ENCODE measurements around the gene RAI14.

RAI14 gene

GRCh38 chr5:34854459-34855174 is 198.5 kb downstream of the RAI14 start:
- H4K20me1 ChIP-seq (ENCODE audit: insufficient read depth, low read length): no peaks in the 10 kb centered on the region
- no peaks in the 10 kb centered on the region for H3K36me3 ChIP-seq (replicated peaks; ENCODE audit: low read depth, low read length)
- peak overlapping the region; percentile 5; the same call in 1 of the 2 replicates for H3K4me2 ChIP-seq (ENCODE audit: low read length)
- H3K4me3 ChIP-seq (ENCODE audit: low read length): no peak overlapping the region
- H3K27me3 ChIP-seq (ENCODE audit: low read depth, low read length): no peaks in the 10 kb centered on the region
- H2AFZ ChIP-seq (ENCODE audit: low read depth, low read length): no peak overlapping the region
- no peaks in the 10 kb centered on the region for H3K79me2 ChIP-seq (ENCODE audit: low read length)
- no peak overlapping the region for H3K9ac ChIP-seq (ENCODE audit: low read length)
- peaks cover 10% of the 10 kb centered on the region for H3K4me1 ChIP-seq (ENCODE audit: low read length)
- H3K9me3 ChIP-seq (ENCODE audit: insufficient read depth, low read length): no peaks in the 10 kb centered on the region
- TF ChIP-seq EZH2phosphoT487 (IDR thresholded peaks at IDR 0.05; ENCODE audit: low read depth) (no peak), CTCF (IDR thresholded peaks at IDR 0.05; ENCODE audit: low read depth, low read length) (no peak)
- H3K27ac ChIP-seq (ENCODE audit: low read length): no peak overlapping the region

- TF ChIP-seq CTCF (IDR thresholded peaks at IDR 0.05; ENCODE audit: low read depth, low read length) (no peak), EZH2phosphoT487 (IDR thresholded peaks at IDR 0.05; ENCODE audit: low read depth) (no peak)
- Histone ChIP-seq H4K20me1 (ENCODE audit: insufficient read depth, low read length) (no peaks in the 10 kb centered on the region), H3K4me2 (ENCODE audit: low read length) (no peak overlapping the region), H3K36me3 (replicated peaks; ENCODE audit: low read depth, low read length) (no peaks in the 10 kb centered on the region), H3K27ac (ENCODE audit: low read length) (no peak overlapping the region), H3K9me3 (ENCODE audit: insufficient read depth, low read length) (no peaks in the 10 kb centered on the region), H3K4me3 (ENCODE audit: low read length) (no peak overlapping the region), H3K4me1 (ENCODE audit: low read length) (peaks cover 10% of the 10 kb centered on the region), H3K27me3 (ENCODE audit: low read depth, low read length) (no peaks in the 10 kb centered on the region), H3K79me2 (ENCODE audit: low read length) (no peaks in the 10 kb centered on the region), H2AFZ (ENCODE audit: low read depth, low read length) (no peak overlapping the region), H3K9ac (ENCODE audit: low read length) (no peak overlapping the region)
These were observed 201.0 kb downstream of the RAI14 start for GRCh38 chr5:34857161-34857560.

GRCh38 chr5:34857894-34858293 is 201.8 kb downstream of the RAI14 start:
- H3K9ac ChIP-seq (ENCODE audit: low read length): no peak overlapping the region
- TF ChIP-seq CTCF (IDR thresholded peaks at IDR 0.05; ENCODE audit: low read depth, low read length) (no peak), EZH2phosphoT487 (IDR thresholded peaks at IDR 0.05; ENCODE audit: low read depth) (no peak)
- H3K36me3 ChIP-seq (replicated peaks; ENCODE audit: low read depth, low read length): no peaks in the 10 kb centered on the region
- H3K27ac ChIP-seq (ENCODE audit: low read length): no peak overlapping the region
- no peak overlapping the region for H3K4me3 ChIP-seq (ENCODE audit: low read length)
- H3K4me1 ChIP-seq (ENCODE audit: low read length): peaks cover 10% of the 10 kb centered on the region
- no peak overlapping the region for H2AFZ ChIP-seq (ENCODE audit: low read depth, low read length)
- no peaks in the 10 kb centered on the region for H3K79me2 ChIP-seq (ENCODE audit: low read length)
- no peaks in the 10 kb centered on the region for H3K9me3 ChIP-seq (ENCODE audit: insufficient read depth, low read length)
- H4K20me1 ChIP-seq (ENCODE audit: insufficient read depth, low read length): no peaks in the 10 kb centered on the region
- H3K4me2 ChIP-seq (ENCODE audit: low read length): no peak overlapping the region
- no peaks in the 10 kb centered on the region for H3K27me3 ChIP-seq (ENCODE audit: low read depth, low read length)

GRCh38 chr5:34858790-34859189 is 202.7 kb downstream of the RAI14 start:
- Histone ChIP-seq H3K9me3 (ENCODE audit: insufficient read depth, low read length) (no peaks in the 10 kb centered on the region), H3K27me3 (ENCODE audit: low read depth, low read length) (no peaks in the 10 kb centered on the region), H3K36me3 (replicated peaks; ENCODE audit: low read depth, low read length) (no peaks in the 10 kb centered on the region), H3K4me2 (ENCODE audit: low read length) (no peak overlapping the region), H3K4me3 (ENCODE audit: low read length) (no peak overlapping the region), H2AFZ (ENCODE audit: low read depth, low read length) (no peak overlapping the region), H3K4me1 (ENCODE audit: low read length) (peaks cover 10% of the 10 kb centered on the region), H3K9ac (ENCODE audit: low read length) (no peak overlapping the region), H3K79me2 (ENCODE audit: low read length) (no peaks in the 10 kb centered on the region), H4K20me1 (ENCODE audit: insufficient read depth, low read length) (no peaks in the 10 kb centered on the region), H3K27ac (ENCODE audit: low read length) (no peak overlapping the region)
- TF ChIP-seq CTCF (IDR thresholded peaks at IDR 0.05; ENCODE audit: low read depth, low read length) (no peak), EZH2phosphoT487 (IDR thresholded peaks at IDR 0.05; ENCODE audit: low read depth) (no peak)

Data from OCI-LY3 (cell line).